Measurements from ENCODE around the gene WDFY4. TPM values are rescaled to one million over a fixed set of nuclear protein-coding genes. Genes with fewer than 3 reads are reported as not detected.

WDFY4 gene
- total and polyA plus RNA-seq, 2 of the 13 experiments (the other 11 are each of a cell fraction or from before 2014, with no cell fraction given) = not detected

DNA sequence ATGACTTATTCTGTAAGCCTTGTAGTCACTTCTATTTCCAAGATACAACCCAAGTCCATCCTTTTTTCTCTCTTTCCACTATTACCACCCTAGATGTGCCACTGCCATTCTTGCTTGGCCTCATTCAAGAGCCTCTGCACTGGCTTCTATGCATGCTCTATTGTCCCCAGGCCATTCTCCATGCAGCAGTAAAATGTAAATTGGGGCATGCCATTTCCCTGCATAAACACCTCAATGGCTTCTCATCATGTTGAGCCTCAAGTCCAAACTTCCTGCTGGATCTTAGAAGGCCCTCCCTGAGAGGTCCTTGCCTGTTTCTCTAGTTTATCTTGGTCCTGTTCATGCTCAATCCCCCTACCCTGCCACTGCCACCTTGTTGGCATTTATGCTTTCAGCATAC, 23.2 kb upstream of the WDFY4 start:
- in situ Hi-C loops (cut with HindIII; ENCODE audit: extremely low pct_ligation_motif_present, low pct_unique_long_range_greater_than_20kb) = loop anchor here (25.0 kb wide), 1 partner anchor 299 kb away; no protein-coding TSS in a partner anchor
- no peak for FAIRE-seq

More for the DNA sequence above, 23.2 kb upstream of the WDFY4 start:
- TF ChIP-seq RELA (CRISPR knock-in tag; IDR thresholded peaks at IDR 0.05) (no peak), ZNF234 (CRISPR knock-in tag; conservative IDR thresholded peaks at IDR 0.05) (no peak), TBL1XR1 (IDR thresholded peaks at IDR 0.05; ENCODE audit: borderline replicate concordance, low read length, partially characterized antibody) (no peak), DPF2 (CRISPR knock-in tag; IDR thresholded peaks at IDR 0.05; ENCODE audit: borderline replicate concordance, low read depth) (no peak), NBN (conservative IDR thresholded peaks at IDR 0.05) (no peak), ATM (IDR thresholded peaks at IDR 0.05; ENCODE audit: borderline replicate concordance) (no peak), ZNF205 (CRISPR knock-in tag; IDR thresholded peaks at IDR 0.05) (no peak)
- TF ChIP-seq, protein P1, sequence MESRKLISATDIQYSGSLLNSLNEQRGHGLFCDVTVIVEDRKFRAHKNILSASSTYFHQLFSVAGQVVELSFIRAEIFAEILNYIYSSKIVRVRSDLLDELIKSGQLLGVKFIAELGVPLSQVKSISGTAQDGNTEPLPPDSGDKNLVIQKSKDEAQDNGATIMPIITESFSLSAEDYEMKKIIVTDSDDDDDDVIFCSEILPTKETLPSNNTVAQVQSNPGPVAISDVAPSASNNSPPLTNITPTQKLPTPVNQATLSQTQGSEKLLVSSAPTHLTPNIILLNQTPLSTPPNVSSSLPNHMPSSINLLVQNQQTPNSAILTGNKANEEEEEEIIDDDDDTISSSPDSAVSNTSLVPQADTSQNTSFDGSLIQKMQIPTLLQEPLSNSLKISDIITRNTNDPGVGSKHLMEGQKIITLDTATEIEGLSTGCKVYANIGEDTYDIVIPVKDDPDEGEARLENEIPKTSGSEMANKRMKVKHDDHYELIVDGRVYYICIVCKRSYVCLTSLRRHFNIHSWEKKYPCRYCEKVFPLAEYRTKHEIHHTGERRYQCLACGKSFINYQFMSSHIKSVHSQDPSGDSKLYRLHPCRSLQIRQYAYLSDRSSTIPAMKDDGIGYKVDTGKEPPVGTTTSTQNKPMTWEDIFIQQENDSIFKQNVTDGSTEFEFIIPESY (CRISPR knock-in tag; IDR thresholded peaks at IDR 0.05) = no peak
- TF ChIP-seq, protein P2, sequence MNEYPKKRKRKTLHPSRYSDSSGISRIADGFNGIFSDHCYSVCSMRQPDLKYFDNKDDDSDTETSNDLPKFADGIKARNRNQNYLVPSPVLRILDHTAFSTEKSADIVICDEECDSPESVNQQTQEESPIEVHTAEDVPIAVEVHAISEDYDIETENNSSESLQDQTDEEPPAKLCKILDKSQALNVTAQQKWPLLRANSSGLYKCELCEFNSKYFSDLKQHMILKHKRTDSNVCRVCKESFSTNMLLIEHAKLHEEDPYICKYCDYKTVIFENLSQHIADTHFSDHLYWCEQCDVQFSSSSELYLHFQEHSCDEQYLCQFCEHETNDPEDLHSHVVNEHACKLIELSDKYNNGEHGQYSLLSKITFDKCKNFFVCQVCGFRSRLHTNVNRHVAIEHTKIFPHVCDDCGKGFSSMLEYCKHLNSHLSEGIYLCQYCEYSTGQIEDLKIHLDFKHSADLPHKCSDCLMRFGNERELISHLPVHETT (CRISPR knock-in tag; conservative IDR thresholded peaks at IDR 0.05) = no peak
- TF ChIP-seq, protein P3, sequence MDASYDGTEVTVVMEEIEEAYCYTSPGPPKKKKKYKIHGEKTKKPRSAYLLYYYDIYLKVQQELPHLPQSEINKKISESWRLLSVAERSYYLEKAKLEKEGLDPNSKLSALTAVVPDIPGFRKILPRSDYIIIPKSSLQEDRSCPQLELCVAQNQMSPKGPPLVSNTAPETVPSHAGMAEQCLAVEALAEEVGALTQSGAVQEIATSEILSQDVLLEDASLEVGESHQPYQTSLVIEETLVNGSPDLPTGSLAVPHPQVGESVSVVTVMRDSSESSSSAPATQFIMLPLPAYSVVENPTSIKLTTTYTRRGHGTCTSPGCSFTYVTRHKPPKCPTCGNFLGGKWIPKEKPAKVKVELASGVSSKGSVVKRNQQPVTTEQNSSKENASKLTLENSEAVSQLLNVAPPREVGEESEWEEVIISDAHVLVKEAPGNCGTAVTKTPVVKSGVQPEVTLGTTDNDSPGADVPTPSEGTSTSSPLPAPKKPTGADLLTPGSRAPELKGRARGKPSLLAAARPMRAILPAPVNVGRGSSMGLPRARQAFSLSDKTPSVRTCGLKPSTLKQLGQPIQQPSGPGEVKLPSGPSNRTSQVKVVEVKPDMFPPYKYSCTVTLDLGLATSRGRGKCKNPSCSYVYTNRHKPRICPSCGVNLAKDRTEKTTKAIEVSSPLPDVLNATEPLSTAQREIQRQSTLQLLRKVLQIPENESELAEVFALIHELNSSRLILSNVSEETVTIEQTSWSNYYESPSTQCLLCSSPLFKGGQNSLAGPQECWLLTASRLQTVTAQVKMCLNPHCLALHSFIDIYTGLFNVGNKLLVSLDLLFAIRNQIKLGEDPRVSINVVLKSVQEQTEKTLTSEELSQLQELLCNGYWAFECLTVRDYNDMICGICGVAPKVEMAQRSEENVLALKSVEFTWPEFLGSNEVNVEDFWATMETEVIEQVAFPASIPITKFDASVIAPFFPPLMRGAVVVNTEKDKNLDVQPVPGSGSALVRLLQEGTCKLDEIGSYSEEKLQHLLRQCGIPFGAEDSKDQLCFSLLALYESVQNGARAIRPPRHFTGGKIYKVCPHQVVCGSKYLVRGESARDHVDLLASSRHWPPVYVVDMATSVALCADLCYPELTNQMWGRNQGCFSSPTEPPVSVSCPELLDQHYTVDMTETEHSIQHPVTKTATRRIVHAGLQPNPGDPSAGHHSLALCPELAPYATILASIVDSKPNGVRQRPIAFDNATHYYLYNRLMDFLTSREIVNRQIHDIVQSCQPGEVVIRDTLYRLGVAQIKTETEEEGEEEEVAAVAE (CRISPR knock-in tag; IDR thresholded peaks at IDR 0.05; ENCODE audit: borderline replicate concordance) = no peak
- TF ChIP-seq, protein P4, sequence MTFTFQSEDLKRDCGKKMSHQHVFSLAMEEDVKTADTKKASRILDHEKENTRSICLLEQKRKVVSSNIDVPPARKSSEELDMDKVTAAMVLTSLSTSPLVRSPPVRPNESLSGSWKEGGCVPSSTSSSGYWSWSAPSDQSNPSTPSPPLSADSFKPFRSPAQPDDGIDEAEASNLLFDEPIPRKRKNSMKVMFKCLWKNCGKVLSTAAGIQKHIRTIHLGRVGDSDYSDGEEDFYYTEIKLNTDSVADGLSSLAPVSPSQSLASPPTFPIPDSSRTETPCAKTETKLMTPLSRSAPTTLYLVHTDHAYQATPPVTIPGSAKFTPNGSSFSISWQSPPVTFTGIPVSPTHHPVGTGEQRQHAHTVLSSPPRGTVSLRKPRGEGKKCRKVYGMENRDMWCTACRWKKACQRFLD (CRISPR knock-in tag; IDR thresholded peaks at IDR 0.05; ENCODE audit: borderline replicate concordance) = no peak
- H3K9me3 ChIP-seq (ENCODE audit: low read length) = no peaks in the 10 kb centered on the region
- H3K79me2 ChIP-seq (ENCODE audit: insufficient read depth, low read length) = no peaks in the 10 kb centered on the region
- CTCF ChIA-PET (ENCODE audit: low intra/inter-chr PET ratio, low total read pairs) = no interaction called here
- peaks cover 6% of the 10 kb centered on the region for H3K4me1 ChIP-seq (ENCODE audit: insufficient read depth, low read length)
- no peak overlapping the region for H3K4me3 ChIP-seq (replicated peaks in 1 of 3; ENCODE audit: insufficient read depth in 1 of 3, low read depth in 2 of 3, low read length in 3 of 3)
- peaks cover 1 to 12% of the 10 kb centered on the region in 2 experiments; a peak in 2 of 5 replicates for H3K27me3 ChIP-seq (ENCODE audit: control insufficient read depth in 1 of 2, insufficient read depth in 2 of 2, low read length in 2 of 2)
- no peak for ATAC-seq
- no peak overlapping the region for H3K27ac ChIP-seq (ENCODE audit: extremely low read length, insufficient read depth, low read length)
- H3K4me2 ChIP-seq (ENCODE audit: low read depth, low read length) = no peak overlapping the region
- no peak overlapping the region for H2AFZ ChIP-seq (ENCODE audit: low read length)
- POLR2A ChIA-PET = no interaction called here
- no TSS peak for BruUV-seq (replicated peaks)
- intact Hi-C loops (cut with micrococcal nuclease; ENCODE audit: unreplicated experiment) = no loop called here
- no peaks in the 10 kb centered on the region for H4K20me1 ChIP-seq (ENCODE audit: insufficient read depth, low read length)
- DNase-seq (ENCODE audit: low spot score) = no peak
- H3K9ac ChIP-seq (ENCODE audit: insufficient read depth, low read depth, low read length) = no peak overlapping the region
- H3K36me3 ChIP-seq (replicated peaks in 1 of 2; ENCODE audit: control insufficient read depth in 1 of 2, insufficient read depth in 2 of 2, low read length in 2 of 2) = no peaks in the 10 kb centered on the region

All from HepG2 (cell line).